GM12878 (cell line): Measurements from ENCODE around the gene CDKN2AIPNL. TPM values are rescaled to one million over a fixed set of nuclear protein-coding genes. Genes with fewer than 3 reads are reported as not detected.

Source experiments
- ATAC-seq: fragments of 200-7000 bp; cut with Tn5 transposase; 3 replicates; pipeline ENCODE4 v1.9.1; 2020; ENCODE audit warnings: mild to moderate bottlenecking, moderate library complexity
- BruUV-seq: library from RNA; stranded (reverse); fragments of 400-500 nt; replicated peaks from 2 replicates; lab custom pipeline; 2021; lab: Mats Ljungman, UMichigan
- CTCF ChIA-PET: fragments of 300-600 bp; sonication (Branson Sonifier 250); formaldehyde crosslinking; extraction: SDS; loops from one replicate; lab custom pipeline; 2021; ENCODE audit warnings: inconsistent platforms; lab: Yijun Ruan, JAX
- POLR2A ChIA-PET: fragments of 350-600 bp; formaldehyde crosslinking; extraction: SDS; loops from one replicate; lab custom pipeline; 2021; ENCODE audit warnings: inconsistent platforms; lab: Charles Lee
- RAD21 ChIA-PET: fragments of 300-600 bp; sonication (Branson Sonifier 250); formaldehyde crosslinking; loops from one replicate; lab custom pipeline; 2023; ENCODE audit warnings: antibody characterized with exemption; ENCODE audit not compliant: unreplicated experiment; lab: Charles Lee
- SMC1A ChIA-PET: fragments of 300-600 bp; sonication (Branson Sonifier 250); formaldehyde crosslinking; loops from one replicate; lab custom pipeline; 2023; ENCODE audit not compliant: unreplicated experiment, uncharacterized antibody; lab: Charles Lee
- DNase-seq: peaks from one replicate; pipeline ENCODE4 v3.0.0-alpha.2; 2011; ENCODE audit warnings: low read depth, low spot score
- FAIRE-seq: peaks from 3 replicates; lab custom pipeline; 2011; peaks lifted over from hg19 to GRCh38; lab: Jason Lieb, UNC
- H2AFZ ChIP-seq: 2 replicates; pipeline ENCODE4 v1.6.0; 2011; ENCODE audit warnings: low read depth, low read length, control low read depth; ENCODE audit not compliant: control insufficient read depth
- H3K27ac ChIP-seq: 2 replicates; pipeline ENCODE4 v1.5.1; 2011; ENCODE audit warnings: control low read depth; ENCODE audit not compliant: control insufficient read depth, insufficient read depth
- H3K27me3 ChIP-seq, 2 experiments: replicated peaks in 1 of 2; 2 replicates each; pipeline versions ENCODE4 v1.6.0 to v1.6.1; 2011; ENCODE audit warnings: low read length in 1 of 2; ENCODE audit not compliant: control insufficient read depth in 2 of 2, insufficient read depth in 2 of 2
- H3K36me3 ChIP-seq, 2 experiments: 2 replicates each; pipeline ENCODE4 v1.5.1; 2011; ENCODE audit warnings: low read length in 1 of 2; ENCODE audit not compliant: control insufficient read depth in 2 of 2, insufficient read depth in 2 of 2
- H3K4me1 ChIP-seq: 2 replicates; pipeline ENCODE4 v1.6.1; 2011; ENCODE audit warnings: mild to moderate bottlenecking, low read length, moderate library complexity, mixed read lengths; ENCODE audit not compliant: control insufficient read depth, insufficient read depth
- H3K4me2 ChIP-seq: 2 replicates; pipeline ENCODE4 v1.6.0; 2011; ENCODE audit warnings: control low read depth; ENCODE audit not compliant: control insufficient read depth, insufficient read depth
- H3K4me3 ChIP-seq: fragments of 200-600 bp; sonication (generic); 2 replicates; pipeline ENCODE4 v1.5.1; 2016
- H3K79me2 ChIP-seq: 2 replicates; pipeline ENCODE4 v1.6.0; 2011; ENCODE audit warnings: low read length; ENCODE audit not compliant: control insufficient read depth, insufficient read depth
- H3K9ac ChIP-seq: 2 replicates; pipeline ENCODE4 v1.8.0; 2011; ENCODE audit warnings: low read length, control low read depth, mixed read lengths; ENCODE audit not compliant: control insufficient read depth, insufficient read depth
- H3K9me3 ChIP-seq: replicated peaks from 3 replicates; pipeline ENCODE4 v1.5.1; 2011; ENCODE audit warnings: mild to moderate bottlenecking, low read length; ENCODE audit not compliant: control insufficient read depth, insufficient read depth
- H4K20me1 ChIP-seq: 2 replicates; pipeline ENCODE4 v1.6.0; 2011; ENCODE audit not compliant: control insufficient read depth, insufficient read depth
- ATF7 ChIP-seq: fragments of 450-650 bp; IDR thresholded peaks from 2 replicates; pipeline ENCODE4 v1.6.1; 2016; ENCODE audit warnings: low read depth, mild to moderate bottlenecking
- E2F4 ChIP-seq: IDR thresholded peaks from 2 replicates; pipeline ENCODE4 v1.6.1; 2012; ENCODE audit warnings: low read depth, low read length, improper control_type of control experiment
- MEF2A ChIP-seq: IDR thresholded peaks from 2 replicates; pipeline ENCODE4 v1.6.1; 2011; ENCODE audit warnings: low read depth, mild to moderate bottlenecking, low read length, moderate library complexity; ENCODE audit not compliant: insufficient read depth
- NFIC ChIP-seq: IDR thresholded peaks from 2 replicates; pipeline ENCODE4 v1.6.1; 2012; ENCODE audit warnings: low read depth, mild to moderate bottlenecking, inconsistent platforms, low read length, moderate library complexity
- PRDM15 ChIP-seq: fragments of 450-650 bp; formaldehyde crosslinking; IDR thresholded peaks from 2 replicates; pipeline ENCODE4 v1.4.0; 2020; ENCODE audit warnings: mild to moderate bottlenecking, moderate library complexity
- RUNX3 ChIP-seq: IDR thresholded peaks from 2 replicates; pipeline ENCODE4 v1.6.1; 2012; ENCODE audit warnings: low read length, inconsistent platforms
- ZSCAN29 ChIP-seq: fragments of 450-650 bp; IDR thresholded peaks from 2 replicates; pipeline ENCODE4 v1.6.1; 2017; ENCODE audit warnings: mild to moderate bottlenecking, moderate library complexity
- WGBS: methylation state at CpG from one replicate; pipeline ENCODE4 v1.1.6; 2016; ENCODE audit warnings: low lambda C conversion rate; ENCODE audit not compliant: insufficient replicate concordance, insufficient coverage; ENCODE audit errors: missing lambda C conversion rate; 5-methylcytosine and 5-hydroxymethylcytosine counted together
- in situ Hi-C: fragments of 300-500 bp; cut with MboI; formaldehyde crosslinking; loops from 9 replicates; pipeline ENCODE4 v1.14.3; 2018; ENCODE audit warnings: mixed read lengths
- intact Hi-C: fragments of 100-400 bp; cut with micrococcal nuclease; formaldehyde crosslinking; loops from one replicate; pipeline ENCODE4 v1.14.2; 2022; ENCODE audit not compliant: unreplicated experiment
- polyA plus RNA-seq, 11 experiments: library from polyadenylated mRNA; depleted of rRNA in 4 of 11; unstranded in 6 of 11; stranded (reverse) in 5 of 11; fragments of >200 nt; fragmentation: Nextera tagmentation in 4 of 11; fragmentation: Illumina TruSeq in 1 of 11; extraction: Ambion mirVana in 4 of 11; extraction: Trizol in 1 of 11; gene quantifications; 1 replicate in 1 of 11; 2 replicates in 10 of 11; pipeline versions ENCODE4 v1.2.1 to v1.2.3, GENCODE V29; 2011 to 2016; ENCODE audit warnings: inconsistent platforms in 2 of 11, missing spikeins in 2 of 11, low read depth in 1 of 11
- total RNA-seq, 4 experiments: library from RNA; depleted of rRNA in 3 of 4; stranded (reverse); fragments of >200 nt in 3 of 4; fragmentation: Illumina TruSeq in 1 of 4; extraction: Trizol in 1 of 4; gene quantifications; 2 replicates each; pipeline versions ENCODE4 v1.2.1 to v1.2.3, GENCODE V29; 2013 to 2021

The CDKN2AIPNL gene
- total and polyA plus RNA-seq, 10 of the 15 experiments (the other 5 are each of a cell fraction or from before 2014, with no cell fraction given) = 23.5 to 72.0 (median 36.6) TPM

- BruUV-seq = TSS peak; percentile 90
- H3K79me2 ChIP-seq = peaks cover 36% of the 10 kb centered on the region
- intact Hi-C loops = loop anchor here (5.0 kb wide), 1 partner anchor 193 kb away; the partner anchor contains the start of gene SKP1
- no peaks in the 10 kb centered on the region for H3K27me3 ChIP-seq
- H3K4me1 ChIP-seq = peaks cover 4% of the 10 kb centered on the region; the same call in 1 of the 2 replicates
- peak overlapping the region; percentile 99 for H3K4me3 ChIP-seq
- ChIA-PET CTCF (interaction anchor here (0.7 to 1.6 kb wide), 3 partner anchors 13 to 204 kb away, joined by 3 to 6 read pairs (median 3); no protein-coding TSS in a partner anchor), RAD21 (interaction anchor here (0.6 to 1.1 kb wide), 4 partner anchors 127 to 370 kb away, joined by 3 to 4 read pairs (median 3); no protein-coding TSS in a partner anchor), SMC1A (interaction anchor here (1.0 to 5.0 kb wide), 3 partner anchors 9 to 40 kb away, joined by 3 to 36 read pairs (median 29); partner anchors contain the start of gene CDKN2AIPNL), POLR2A (interaction anchor here (0.5 to 3.5 kb wide), 8 partner anchors 10 to 356 kb away, joined by 3 to 28 read pairs (median 6); no protein-coding TSS in a partner anchor)
- H4K20me1 ChIP-seq = no peaks in the 10 kb centered on the region
- H3K9me3 ChIP-seq = no peaks in the 10 kb centered on the region
- peak overlapping the region; percentile 95 for H3K9ac ChIP-seq
- H3K4me2 ChIP-seq = peak overlapping the region; percentile 58
- peak; percentile 10; the same call in 1 of the 2 replicates for TF ChIP-seq RUNX3
- no peak for TF ChIP-seq ATF7
- in situ Hi-C loops = no loop called here
- FAIRE-seq (no peak), DNase-seq (no peak), ATAC-seq (peak; percentile 4)
- WGBS = 1% methylated on average over 5 of the region's 5 CpGs
- peak overlapping the region; percentile 78 for H2AFZ ChIP-seq
- H3K27ac ChIP-seq = peak overlapping the region; percentile 82
- H3K36me3 ChIP-seq = no peaks in the 10 kb centered on the region; a peak in 1 of 4 replicates
These were observed 41.3 kb downstream of the CDKN2AIPNL start for GRCh38 chr5:134370311-134370870.

GRCh38 chr5:134365604-134366003 lies 46.1 kb downstream of the CDKN2AIPNL start:
- no peak overlapping the region for H2AFZ ChIP-seq
- ChIA-PET POLR2A (no interaction called here), CTCF (no interaction called here), RAD21 (no interaction called here), SMC1A (no interaction called here)
- H3K4me2 ChIP-seq = no peak overlapping the region
- H3K27me3 ChIP-seq = no peaks in the 10 kb centered on the region
- 92% methylated on average over 1 of the region's 1 CpG for WGBS
- no peak overlapping the region for H3K27ac ChIP-seq
- in situ Hi-C loops = no loop called here
- no peak overlapping the region for H3K9ac ChIP-seq
- H3K4me1 ChIP-seq = peaks cover 4% of the 10 kb centered on the region; the same call in 1 of the 2 replicates
- intact Hi-C loops = no loop called here
- BruUV-seq = no TSS peak
- peaks cover 6% of the 10 kb centered on the region for H3K79me2 ChIP-seq
- TF ChIP-seq PRDM15 (no peak), E2F4 (no peak), ZSCAN29 (no peak), MEF2A (no peak), NFIC (no peak)
- H3K9me3 ChIP-seq = no peaks in the 10 kb centered on the region
- H4K20me1 ChIP-seq = no peaks in the 10 kb centered on the region
- H3K4me3 ChIP-seq = no peak overlapping the region
- no peak for FAIRE-seq
- DNase-seq = no peak
- no peak for ATAC-seq
- H3K36me3 ChIP-seq = no peaks in the 10 kb centered on the region
